ENCODE results near the gene USP47.

Gene USP47

GRCh38 chr11:11841723-11842420, at the start of gene USP47:
USP47 (plus strand) TSS chr11:11841972; CDS start chr11:11842186, 214 bp downstream.
- DNase-seq, result peak; percentile 87

GRCh38 chr11:11793073-11793472, 48.7 kb upstream of the USP47 start:
- DNase-seq, result no peak

- DNase-seq, result no peak
Observed at GRCh38 chr11:11798586-11799438, 43.0 kb upstream of the USP47 start.

GRCh38 chr11:11805228-11805627, 36.5 kb upstream of the USP47 start:
- no peak for DNase-seq

- no peak for DNase-seq
Observed at GRCh38 chr11:11806074-11806473, 35.7 kb upstream of the USP47 start.

- no peak for DNase-seq
Observed at GRCh38 chr11:11806586-11806985, 35.2 kb upstream of the USP47 start.

- peak; percentile 8 for DNase-seq
Observed at GRCh38 chr11:11807811-11808782, 33.7 kb upstream of the USP47 start.

GRCh38 chr11:11808992-11809615, 32.7 kb upstream of the USP47 start:
- no peak for DNase-seq

GRCh38 chr11:11810764-11811726, 30.7 kb upstream of the USP47 start:
- DNase-seq, result no peak

GRCh38 chr11:11813288-11813962, 28.3 kb upstream of the USP47 start:
- peak; percentile 92 for DNase-seq

GRCh38 chr11:11814614-11815452, 26.9 kb upstream of the USP47 start:
- no peak for DNase-seq

- DNase-seq, result no peak
Observed at GRCh38 chr11:11816511-11817314, 25.1 kb upstream of the USP47 start.

- DNase-seq, result no peak
Observed at GRCh38 chr11:11817957-11818356, 23.8 kb upstream of the USP47 start.

GRCh38 chr11:11818529-11819121, 23.1 kb upstream of the USP47 start:
- DNase-seq, result no peak

GRCh38 chr11:11821899-11822298, 19.9 kb upstream of the USP47 start:
- no peak for DNase-seq

- DNase-seq, result no peak
Observed at GRCh38 chr11:11822946-11823345, 18.8 kb upstream of the USP47 start.

- DNase-seq, result no peak
Observed at GRCh38 chr11:11826260-11826659, 15.5 kb upstream of the USP47 start.

- no peak for DNase-seq
Observed at GRCh38 chr11:11827272-11827671, 14.5 kb upstream of the USP47 start.
